Raji (cell line): ENCODE measurements around the gene MPPED2.

Experiments used
- POLR2A ChIP-seq: IDR thresholded peaks from 2 replicates; pipeline ENCODE4 v1.6.1; 2011; ENCODE audit warnings: low read depth, low read length, control low read depth; ENCODE audit not compliant: insufficient read depth

The MPPED2 gene

DNA sequence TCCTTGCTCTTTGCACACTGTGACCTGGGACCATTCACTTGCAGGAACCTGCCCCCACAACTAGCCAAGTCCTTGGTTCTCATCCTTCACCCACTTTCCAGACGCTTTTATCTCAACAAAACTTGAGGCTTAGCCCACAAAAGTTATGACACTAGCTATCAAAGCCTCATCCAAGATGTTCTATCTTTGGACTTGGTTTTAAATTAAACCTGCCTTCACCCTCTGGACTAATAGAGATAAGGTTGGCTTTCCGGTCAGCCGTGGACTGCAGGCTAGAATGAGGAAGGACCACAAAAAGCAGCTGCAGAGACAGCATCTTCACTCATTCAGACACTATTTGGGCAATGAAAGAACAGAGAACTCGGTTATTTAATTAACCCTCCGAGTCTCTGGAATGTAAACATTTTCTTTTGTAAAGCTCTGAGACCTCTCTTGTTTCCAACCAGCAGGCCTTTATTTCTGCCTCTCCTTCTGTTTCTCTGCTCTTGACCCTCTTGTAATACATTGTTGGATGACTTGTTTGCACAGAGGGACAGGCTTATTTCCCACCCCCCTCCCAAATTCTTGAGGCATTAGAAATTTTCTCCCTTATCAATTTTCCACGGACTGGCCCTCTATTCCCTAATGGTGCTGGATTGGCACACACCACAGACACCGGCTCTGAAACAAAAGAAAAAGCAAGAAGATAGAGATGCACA lies 221.9 kb downstream of the MPPED2 start:
- TF ChIP-seq POLR2A: no peak

DNA sequence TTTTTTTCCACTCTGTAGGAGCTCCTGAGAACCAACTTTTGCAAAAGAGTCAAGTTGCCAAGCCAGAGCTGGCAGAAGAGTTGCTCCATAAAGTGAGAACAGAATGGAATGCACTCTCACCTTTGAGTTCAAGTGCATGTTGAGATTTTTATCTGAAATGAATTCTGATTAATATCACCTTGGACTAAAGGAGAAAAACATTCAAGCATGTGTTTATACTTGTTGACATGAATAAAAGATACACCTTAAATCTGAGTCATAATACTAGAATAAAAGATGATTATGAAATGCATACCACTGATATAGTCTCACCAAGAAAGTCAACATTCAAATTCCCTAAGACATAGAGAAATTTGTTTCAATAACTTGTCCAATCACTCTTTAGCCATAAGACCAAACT lies 225.4 kb downstream of the MPPED2 start:
- no peak for TF ChIP-seq POLR2A
